ENCODE measurements around the gene MAP7. TPM values are rescaled to one million over a fixed set of nuclear protein-coding genes. Genes with fewer than 3 reads are reported as not detected.
A peak's percentile ranks its signal among the peaks of the same experiment; 100 is the strongest.

Gene MAP7
- total and polyA plus RNA-seq, 9 of the 15 experiments (the other 6 are each of a cell fraction or from before 2014, with no cell fraction given) = 0.76 to 7.7 (median 3.9) TPM

- H3K79me2 ChIP-seq (ENCODE audit: control insufficient read depth, insufficient read depth, low read length) = no peaks in the 10 kb centered on the region
- H4K20me1 ChIP-seq (replicated peaks; ENCODE audit: control insufficient read depth, insufficient read depth, low read length) = no peaks in the 10 kb centered on the region
- ATAC-seq (no peak), DNase-seq (ENCODE audit: extremely low read depth in 1 of 4, low spot score in 3 of 4) (no peak), FAIRE-seq (no peak)
- H3K27ac ChIP-seq (ENCODE audit: extremely low read depth, low read depth, low read length) = no peak overlapping the region
- intact Hi-C loops (cut with micrococcal nuclease) (no loop called here), in situ Hi-C loops (cut with MboI) (no loop called here)
- H3K4me1 ChIP-seq (replicated peaks in 1 of 2; ENCODE audit: control insufficient read depth in 2 of 2, insufficient read depth in 2 of 2, low read length in 2 of 2) = 0 out of 5 replicates have a peak, but pooled peaks cover 0 to 3% of the 10 kb centered on the region in 2 experiments
- no peaks in the 10 kb centered on the region for H3K9me1 ChIP-seq (ENCODE audit: control insufficient read depth, insufficient read depth, low read length)
- ChIA-PET POLR2A (interaction anchor here (1.4 kb wide), 1 partner anchor 9 kb away, joined by 4 read pairs; no protein-coding TSS in a partner anchor), CTCF (ENCODE audit: low intra/inter-chr PET ratio) (no interaction called here)
- H3K4me3 ChIP-seq = no peak overlapping the region
- H3K36me3 ChIP-seq (ENCODE audit: control insufficient read depth, insufficient read depth, low read length) = no peaks in the 10 kb centered on the region
- WGBS (ENCODE audit: insufficient coverage, low coverage, missing lambda C conversion rate) = 45% methylated on average over 2 of the region's 2 CpGs
- H3K27me3 ChIP-seq (ENCODE audit: control insufficient read depth in 2 of 2, insufficient read depth in 2 of 2, low read length in 2 of 2) = no peaks in the 10 kb centered on the region
- no peak overlapping the region for H3K9ac ChIP-seq (ENCODE audit: insufficient read depth in 1 of 2, low read depth in 2 of 2, low read length in 2 of 2)
- BruUV-seq (replicated peaks) = no TSS peak
- 0 out of 2 replicates have a peak overlapping the region, but pooled peaks have one; percentile 15 for H2AFZ ChIP-seq (ENCODE audit: low read depth, low read length)
- H3K9me3 ChIP-seq (replicated peaks; ENCODE audit: control insufficient read depth, insufficient read depth, low read depth, low read length) = no peaks in the 10 kb centered on the region
- TF ChIP-seq IRF2 (CRISPR knock-in tag; IDR thresholded peaks at IDR 0.05) (no peak), CBX1 (IDR thresholded peaks at IDR 0.05; ENCODE audit: low read depth) (no peak), POLR3G (IDR thresholded peaks at IDR 0.05; ENCODE audit: extremely low read depth, insufficient read length, insufficient replicate concordance) (no peak), ZNF12 (CRISPR knock-in tag; IDR thresholded peaks at IDR 0.05) (no peak), POLR2H (tag; IDR thresholded peaks at IDR 0.05; ENCODE audit: low read depth) (no peak), THRAP3 (IDR thresholded peaks at IDR 0.05; ENCODE audit: borderline replicate concordance) (no peak), BMI1 (IDR thresholded peaks at IDR 0.05; ENCODE audit: low read length) (no peak), PHTF2 (CRISPR knock-in tag; IDR thresholded peaks at IDR 0.05) (no peak), ZSCAN32 (CRISPR knock-in tag; IDR thresholded peaks at IDR 0.05) (no peak), STAT5B (CRISPR knock-in tag; IDR thresholded peaks at IDR 0.05) (no peak), ZNF280B (CRISPR knock-in tag; IDR thresholded peaks at IDR 0.05) (no peak), ETV5 (CRISPR knock-in tag; IDR thresholded peaks at IDR 0.05; ENCODE audit: low read depth) (no peak), GTF2F1 (IDR thresholded peaks at IDR 0.05; ENCODE audit: low read depth, low read length) (no peak), MED1 (CRISPR knock-in tag; IDR thresholded peaks at IDR 0.05; ENCODE audit: borderline replicate concordance) (no peak), ZNF224 (CRISPR knock-in tag; IDR thresholded peaks at IDR 0.05) (no peak), CREB1 (IDR thresholded peaks at IDR 0.05) (no peak), CREB1 (CRISPR knock-in tag; IDR thresholded peaks at IDR 0.05) (no peak), U2AF1 (optimal IDR thresholded peaks at IDR 0.05; ENCODE audit: low read depth, low read length) (no peak)
- TF ChIP-seq, protein P1, sequence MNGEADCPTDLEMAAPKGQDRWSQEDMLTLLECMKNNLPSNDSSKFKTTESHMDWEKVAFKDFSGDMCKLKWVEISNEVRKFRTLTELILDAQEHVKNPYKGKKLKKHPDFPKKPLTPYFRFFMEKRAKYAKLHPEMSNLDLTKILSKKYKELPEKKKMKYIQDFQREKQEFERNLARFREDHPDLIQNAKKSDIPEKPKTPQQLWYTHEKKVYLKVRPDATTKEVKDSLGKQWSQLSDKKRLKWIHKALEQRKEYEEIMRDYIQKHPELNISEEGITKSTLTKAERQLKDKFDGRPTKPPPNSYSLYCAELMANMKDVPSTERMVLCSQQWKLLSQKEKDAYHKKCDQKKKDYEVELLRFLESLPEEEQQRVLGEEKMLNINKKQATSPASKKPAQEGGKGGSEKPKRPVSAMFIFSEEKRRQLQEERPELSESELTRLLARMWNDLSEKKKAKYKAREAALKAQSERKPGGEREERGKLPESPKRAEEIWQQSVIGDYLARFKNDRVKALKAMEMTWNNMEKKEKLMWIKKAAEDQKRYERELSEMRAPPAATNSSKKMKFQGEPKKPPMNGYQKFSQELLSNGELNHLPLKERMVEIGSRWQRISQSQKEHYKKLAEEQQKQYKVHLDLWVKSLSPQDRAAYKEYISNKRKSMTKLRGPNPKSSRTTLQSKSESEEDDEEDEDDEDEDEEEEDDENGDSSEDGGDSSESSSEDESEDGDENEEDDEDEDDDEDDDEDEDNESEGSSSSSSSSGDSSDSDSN (IDR thresholded peaks at IDR 0.05; ENCODE audit: borderline replicate concordance in 1 of 2, low read depth in 2 of 2, low read length in 2 of 2) = no peak
- H3K4me2 ChIP-seq (ENCODE audit: insufficient read depth, low read length) = no peak overlapping the region
Measured at GRCh38 chr6:136464148-136464547, 86.1 kb downstream of the MAP7 start.
